GM18505 (cell line): Measurements from ENCODE around the gene BYSL.

Source experiments
- ATAC-seq: cut with Tn5 transposase; IDR thresholded peaks from one replicate; pipeline ENCODE4 v1.9.1; 2021; ENCODE audit not compliant: unreplicated experiment
- POLR2A ChIP-seq: IDR thresholded peaks from 4 replicates; pipeline ENCODE4 v1.6.1; 2011; ENCODE audit warnings: borderline replicate concordance; ENCODE audit not compliant: insufficient read depth, insufficient read length; ENCODE audit errors: extremely low read depth

Gene BYSL

GRCh38 chr6:41895300-41896233 is 25.7 kb upstream of the BYSL start, which contains the start of gene USP49:
TSS of gene USP49 (minus strand) at chr6:41895375. CDS start at chr6:41806983, 88,392 bp downstream.
- peak; percentile 67 for TF ChIP-seq POLR2A
- ATAC-seq: peak; percentile 77

GRCh38 chr6:41896281-41896680 is 25.0 kb upstream of the BYSL start:
- ATAC-seq: no peak
- no peak for TF ChIP-seq POLR2A

- no peak for TF ChIP-seq POLR2A
- ATAC-seq: no peak
Observed at GRCh38 chr6:41900861-41901260, 20.4 kb upstream of the BYSL start.

GRCh38 chr6:41901882-41902519 is 19.3 kb upstream of the BYSL start:
- ATAC-seq: no peak
- TF ChIP-seq POLR2A: no peak

GRCh38 chr6:41909727-41910126 is 11.6 kb upstream of the BYSL start:
- no peak for ATAC-seq
- no peak for TF ChIP-seq POLR2A

- ATAC-seq: no peak
- no peak for TF ChIP-seq POLR2A
Observed at GRCh38 chr6:41914343-41914742, 7.0 kb upstream of the BYSL start.

- no peak for TF ChIP-seq POLR2A
- ATAC-seq: no peak
Observed at GRCh38 chr6:41914869-41915530, 6.3 kb upstream of the BYSL start.

- ATAC-seq: no peak
- TF ChIP-seq POLR2A: no peak
Observed at GRCh38 chr6:41917528-41917927, 3.8 kb upstream of the BYSL start.

- no peak for TF ChIP-seq POLR2A
- peak; percentile 7 for ATAC-seq
Observed at GRCh38 chr6:41921712-41921998, 356 bp downstream of the BYSL start.

GRCh38 chr6:41922154-41922553 is 855 bp downstream of the BYSL start:
- no peak for TF ChIP-seq POLR2A
- no peak for ATAC-seq

- no peak for TF ChIP-seq POLR2A
- ATAC-seq: no peak
Observed at GRCh38 chr6:41927253-41927652, 6.0 kb downstream of the BYSL start.

- ATAC-seq: no peak
- TF ChIP-seq POLR2A: no peak
Observed at GRCh38 chr6:41929924-41930323, 8.6 kb downstream of the BYSL start.

- no peak for ATAC-seq
- TF ChIP-seq POLR2A: no peak
Observed at GRCh38 chr6:41931792-41932191, 10.5 kb downstream of the BYSL start.
